ENCODE data around the gene FOXO4.
A peak's percentile ranks its signal among the peaks of the same experiment; 100 is the strongest.

The FOXO4 gene

DNA sequence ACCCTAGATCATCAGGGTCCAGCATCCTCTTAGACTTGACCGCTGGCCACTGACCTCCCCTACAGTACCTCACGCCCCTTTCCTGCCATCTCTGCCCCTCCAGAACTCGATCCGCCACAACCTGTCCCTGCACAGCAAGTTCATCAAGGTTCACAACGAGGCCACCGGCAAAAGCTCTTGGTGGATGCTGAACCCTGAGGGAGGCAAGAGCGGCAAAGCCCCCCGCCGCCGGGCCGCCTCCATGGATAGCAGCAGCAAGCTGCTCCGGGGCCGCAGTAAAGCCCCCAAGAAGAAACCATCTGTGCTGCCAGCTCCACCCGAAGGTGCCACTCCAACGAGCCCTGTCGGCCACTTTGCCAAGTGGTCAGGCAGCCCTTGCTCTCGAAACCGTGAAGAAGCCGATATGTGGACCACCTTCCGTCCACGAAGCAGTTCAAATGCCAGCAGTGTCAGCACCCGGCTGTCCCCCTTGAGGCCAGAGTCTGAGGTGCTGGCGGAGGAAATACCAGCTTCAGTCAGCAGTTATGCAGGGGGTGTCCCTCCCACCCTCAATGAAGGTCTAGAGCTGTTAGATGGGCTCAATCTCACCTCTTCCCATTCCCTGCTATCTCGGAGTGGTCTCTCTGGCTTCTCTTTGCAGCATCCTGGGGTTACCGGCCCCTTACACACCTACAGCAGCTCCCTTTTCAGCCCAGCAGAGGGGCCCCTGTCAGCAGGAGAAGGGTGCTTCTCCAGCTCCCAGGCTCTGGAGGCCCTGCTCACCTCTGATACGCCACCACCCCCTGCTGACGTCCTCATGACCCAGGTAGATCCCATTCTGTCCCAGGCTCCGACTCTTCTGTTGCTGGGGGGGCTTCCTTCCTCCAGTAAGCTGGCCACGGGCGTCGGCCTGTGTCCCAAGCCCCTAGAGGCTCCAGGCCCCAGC, 5.2 kb downstream of the FOXO4 start:
- DNase-seq: no peak

DNA sequence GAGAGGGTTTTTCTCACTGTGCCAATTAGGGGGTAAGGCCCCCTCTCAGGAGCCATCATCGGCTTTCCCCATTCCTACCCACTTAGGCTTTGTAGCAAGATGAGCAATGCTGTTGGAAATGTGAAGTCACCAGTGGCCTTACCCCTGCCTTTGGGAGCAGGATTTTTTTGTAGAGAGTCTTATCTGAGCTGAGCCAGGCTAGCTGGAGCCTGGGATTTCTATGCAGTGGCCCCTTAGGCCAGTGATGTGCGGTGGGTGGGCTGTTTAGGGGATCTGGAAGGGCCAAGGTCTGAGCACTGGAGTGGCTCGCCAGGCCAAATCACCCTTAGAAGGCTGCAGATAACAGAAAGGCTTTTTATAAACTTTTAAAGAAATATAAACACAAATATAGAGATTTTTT, 6.6 kb downstream of the FOXO4 start:
- DNase-seq: no peak

DNA sequence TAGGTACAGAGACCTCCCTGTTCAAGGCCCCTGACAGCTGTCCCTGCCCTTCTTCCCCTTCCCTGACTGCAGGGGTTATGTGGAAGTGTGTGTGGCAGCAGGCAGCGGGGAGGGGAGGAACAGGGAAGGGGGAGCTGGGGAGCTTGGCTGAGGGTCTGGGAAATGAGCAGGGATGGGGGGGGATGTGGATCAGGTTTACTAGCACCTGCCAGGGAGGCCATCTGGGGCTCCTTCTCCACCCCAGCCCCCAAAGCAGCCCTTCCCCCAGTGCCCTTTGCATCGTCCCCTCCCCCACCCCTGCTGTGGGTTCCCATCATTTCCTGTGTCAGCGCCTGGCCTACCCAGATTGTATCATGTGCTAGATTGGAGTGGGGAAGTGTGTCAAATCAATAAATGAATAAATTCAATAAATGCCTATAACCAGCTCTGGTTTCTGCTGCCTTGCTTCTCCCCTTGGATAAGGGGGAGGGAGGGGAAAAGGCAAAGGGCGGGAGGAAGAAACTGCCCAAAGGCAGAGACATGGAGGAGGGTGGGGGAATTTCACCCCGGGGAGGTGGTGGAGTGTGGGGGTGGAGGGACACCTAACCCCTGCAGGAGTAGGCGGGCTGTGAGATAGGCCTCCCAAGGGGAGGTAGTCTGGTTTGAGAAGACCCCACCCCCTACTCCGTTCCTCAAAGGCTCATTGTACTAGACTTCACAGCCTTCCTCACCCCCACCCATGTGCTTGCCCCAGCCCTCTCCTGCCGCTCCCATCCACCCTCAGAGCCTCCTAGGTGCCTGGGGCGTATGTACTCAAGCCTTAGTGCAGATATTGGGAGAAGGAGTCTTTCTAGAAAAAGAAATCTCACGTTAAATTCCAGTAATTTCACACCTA, 7.7 kb downstream of the FOXO4 start:
- peak; percentile 75 for DNase-seq

DNA sequence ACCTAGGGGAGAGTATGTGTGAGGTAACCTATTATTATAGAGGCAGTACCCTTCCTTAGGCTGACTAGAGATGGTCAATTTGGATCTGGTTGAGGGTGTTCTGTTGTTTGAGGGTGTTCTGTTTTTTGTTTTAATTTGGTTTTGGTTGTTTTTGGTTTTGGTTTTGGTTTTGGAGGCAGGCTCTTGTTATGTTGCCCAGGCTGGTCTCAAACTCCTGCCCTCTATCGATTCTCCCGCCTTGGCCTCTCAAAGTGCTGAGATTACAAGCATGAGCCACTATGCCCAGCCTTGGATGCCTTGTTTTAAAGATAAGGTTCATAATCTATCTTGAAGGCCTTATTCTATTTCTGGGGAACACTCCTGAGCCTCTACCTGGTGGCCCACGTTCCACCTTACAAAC, 10.0 kb downstream of the FOXO4 start:
- peak; percentile 49 for DNase-seq

DNA sequence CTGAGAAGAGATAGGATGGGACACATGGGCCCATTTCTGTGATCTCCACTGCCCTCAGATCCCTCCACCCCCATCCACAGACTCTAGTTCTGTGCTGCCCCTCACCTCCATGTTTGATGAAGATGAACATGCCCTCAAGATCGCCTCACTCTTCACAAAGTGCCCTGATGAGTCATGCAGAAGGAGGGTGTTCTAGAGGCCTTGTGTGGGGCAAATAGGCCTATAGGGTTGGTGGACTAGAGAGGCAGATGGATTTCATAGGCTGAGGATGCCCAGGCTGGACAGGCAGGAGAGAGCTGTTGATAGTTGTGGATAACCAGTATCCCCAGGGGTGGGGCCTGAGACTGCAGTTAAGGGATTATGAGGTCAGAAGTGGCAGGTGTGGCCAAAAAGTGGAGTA, 10.8 kb downstream of the FOXO4 start, which contains the start of gene CXorf65:
CXorf65 (minus strand) TSS at position 314 of the 400 bp plus-strand sequence; CDS start at position 130, 184 bp downstream.
- peak; percentile 59 for DNase-seq

DNA sequence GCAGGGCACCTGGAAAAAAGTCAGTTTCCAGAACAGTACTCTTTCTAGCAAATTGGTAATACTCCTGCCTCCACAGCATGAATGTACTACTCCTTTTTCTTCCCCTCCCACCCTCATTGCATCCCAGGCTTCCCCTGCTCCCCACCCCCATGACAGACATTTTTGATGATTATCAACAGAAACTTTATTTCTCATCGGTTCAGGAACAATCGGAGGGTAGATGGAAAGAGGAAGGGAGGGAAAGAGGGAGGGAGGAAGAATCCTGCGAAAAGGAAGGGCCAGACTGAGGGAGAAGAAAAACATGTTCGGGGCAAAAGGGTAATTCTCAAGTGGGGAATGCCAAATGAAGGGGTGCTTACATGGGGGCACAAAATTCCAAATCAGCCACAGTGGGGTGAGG, 11.6 kb downstream of the FOXO4 start:
- no peak for DNase-seq

DNA sequence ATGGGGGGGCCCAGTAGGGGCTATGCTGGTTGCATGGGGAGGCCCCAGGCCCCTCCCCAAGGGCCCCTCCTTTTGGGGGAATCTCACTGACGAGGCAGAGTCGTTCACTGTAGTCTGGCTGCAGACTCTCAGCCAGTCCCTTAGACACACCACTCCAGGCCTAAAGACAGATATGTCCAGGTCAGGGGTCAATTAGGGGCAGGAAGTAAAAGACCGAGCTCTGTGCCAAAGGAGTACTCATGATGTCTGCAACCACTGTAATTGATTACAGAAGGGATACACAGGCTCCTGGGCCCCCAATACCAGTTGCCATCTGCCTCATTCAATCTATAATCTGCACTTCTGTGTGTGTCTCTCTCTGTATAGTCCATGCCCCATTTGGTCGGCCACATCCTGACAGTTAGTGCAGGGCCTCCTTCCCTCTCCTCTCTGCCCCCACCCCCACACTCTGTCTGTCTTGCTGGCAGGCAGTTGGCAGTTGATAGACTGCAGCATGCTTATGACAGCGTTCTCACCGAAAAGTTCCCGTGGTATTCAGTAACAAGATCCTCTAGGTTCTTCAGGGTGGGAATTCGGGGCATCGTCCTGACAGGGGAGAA, 12.2 kb downstream of the FOXO4 start:
- peak; percentile 59 for DNase-seq

DNA sequence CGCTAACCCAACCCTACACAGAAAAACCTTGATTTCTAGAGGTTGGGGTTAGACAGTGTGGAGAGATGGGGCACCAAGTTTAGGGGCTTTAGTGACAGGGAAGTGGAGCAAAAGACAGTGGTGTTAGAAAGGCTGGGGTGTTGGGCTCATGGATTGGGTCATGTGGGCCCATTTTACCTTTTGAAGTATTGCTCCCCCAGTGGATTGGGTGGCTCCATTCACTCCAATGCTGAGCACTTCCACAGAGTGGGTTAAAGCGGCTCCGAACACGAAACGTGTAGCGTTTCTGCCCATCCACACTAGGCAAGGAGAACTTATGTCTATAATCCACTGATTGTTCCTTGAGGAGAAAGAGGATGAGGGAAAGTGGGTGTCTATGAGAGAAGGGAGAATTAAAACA, 13.4 kb downstream of the FOXO4 start:
- DNase-seq: peak; percentile 50

DNA sequence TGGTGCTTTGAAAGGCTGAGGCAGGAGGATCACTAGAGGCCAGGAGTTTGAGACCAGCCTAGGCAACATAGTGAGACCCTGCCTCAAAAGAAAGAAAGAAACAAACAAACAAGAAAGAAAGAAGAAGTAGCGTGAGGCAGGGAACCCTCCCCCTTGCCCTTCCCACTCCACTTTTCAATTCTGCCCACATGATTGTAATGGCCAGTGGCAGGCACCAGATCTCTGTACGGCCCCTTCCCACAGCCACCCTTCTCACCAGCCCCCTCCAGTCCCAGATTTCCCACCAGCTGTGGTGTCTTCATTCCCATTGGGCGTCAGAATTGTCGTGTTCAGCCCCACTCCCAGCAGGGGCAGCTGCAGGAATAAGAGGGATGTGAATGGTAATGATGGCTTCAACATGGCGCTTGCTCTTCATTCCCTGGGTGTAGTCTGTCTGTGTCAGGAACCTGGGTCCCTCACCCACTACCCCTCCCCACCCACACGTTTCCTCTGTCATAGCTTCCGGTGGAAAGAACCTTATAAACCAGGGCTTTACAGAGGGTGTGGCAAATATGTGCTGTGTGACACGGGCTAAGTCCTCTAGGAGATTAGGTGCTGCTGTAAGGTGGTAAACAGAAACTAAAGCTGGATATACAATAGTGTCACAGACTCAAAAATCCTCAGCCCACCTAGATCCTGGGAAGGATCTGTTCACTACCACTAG, 15.6 kb downstream of the FOXO4 start, which contains the start of gene IL2RG:
IL2RG (minus strand) TSS at position 437 of the 703 bp plus-strand sequence; CDS start at position 399, 38 bp downstream.
- peak; percentile 94 for DNase-seq

DNA sequence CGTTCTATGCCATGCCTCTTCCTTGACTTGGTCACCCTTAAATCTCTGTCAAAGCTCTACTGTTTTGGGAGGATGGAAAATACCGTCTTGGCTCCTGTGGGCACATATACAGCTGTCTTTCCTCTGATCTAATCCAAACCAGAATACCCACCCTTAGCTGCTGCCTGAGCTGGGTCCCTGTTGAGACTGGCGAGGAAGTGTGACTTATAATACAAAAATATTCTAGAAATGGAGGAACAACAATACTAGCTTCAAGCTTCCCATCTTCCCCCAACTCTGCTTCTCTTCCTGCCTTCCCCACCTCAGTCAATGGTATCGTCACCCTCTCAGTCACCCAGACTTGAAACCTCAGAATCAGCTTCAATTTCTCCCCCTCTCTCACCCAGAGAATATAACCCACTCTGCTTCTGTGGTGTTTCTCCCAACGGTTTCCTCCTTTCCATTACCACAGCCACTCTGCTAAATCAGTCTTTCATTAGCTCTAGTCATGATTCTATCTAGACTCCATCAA, 16.3 kb downstream of the FOXO4 start:
- DNase-seq: peak; percentile 70

DNA sequence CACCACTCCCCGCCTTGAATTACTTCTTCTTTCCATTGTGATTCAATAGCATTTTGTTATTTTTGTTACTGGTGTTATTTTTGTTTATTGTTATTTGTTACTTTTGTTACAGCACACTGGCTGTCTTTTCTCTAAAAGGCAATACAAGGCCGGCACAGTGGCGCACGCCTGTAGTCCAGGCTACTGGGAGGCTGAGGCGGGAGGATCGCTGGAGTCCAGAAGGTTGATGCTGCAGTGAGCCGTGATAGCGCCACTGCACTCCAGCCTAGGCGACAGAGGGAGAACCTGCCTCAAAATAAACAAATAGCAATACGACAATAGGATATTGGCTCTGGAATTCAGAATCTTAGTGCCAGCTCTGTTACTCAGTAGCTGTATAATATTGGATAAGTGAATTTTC, 21.7 kb downstream of the FOXO4 start:
- DNase-seq: no peak

DNA sequence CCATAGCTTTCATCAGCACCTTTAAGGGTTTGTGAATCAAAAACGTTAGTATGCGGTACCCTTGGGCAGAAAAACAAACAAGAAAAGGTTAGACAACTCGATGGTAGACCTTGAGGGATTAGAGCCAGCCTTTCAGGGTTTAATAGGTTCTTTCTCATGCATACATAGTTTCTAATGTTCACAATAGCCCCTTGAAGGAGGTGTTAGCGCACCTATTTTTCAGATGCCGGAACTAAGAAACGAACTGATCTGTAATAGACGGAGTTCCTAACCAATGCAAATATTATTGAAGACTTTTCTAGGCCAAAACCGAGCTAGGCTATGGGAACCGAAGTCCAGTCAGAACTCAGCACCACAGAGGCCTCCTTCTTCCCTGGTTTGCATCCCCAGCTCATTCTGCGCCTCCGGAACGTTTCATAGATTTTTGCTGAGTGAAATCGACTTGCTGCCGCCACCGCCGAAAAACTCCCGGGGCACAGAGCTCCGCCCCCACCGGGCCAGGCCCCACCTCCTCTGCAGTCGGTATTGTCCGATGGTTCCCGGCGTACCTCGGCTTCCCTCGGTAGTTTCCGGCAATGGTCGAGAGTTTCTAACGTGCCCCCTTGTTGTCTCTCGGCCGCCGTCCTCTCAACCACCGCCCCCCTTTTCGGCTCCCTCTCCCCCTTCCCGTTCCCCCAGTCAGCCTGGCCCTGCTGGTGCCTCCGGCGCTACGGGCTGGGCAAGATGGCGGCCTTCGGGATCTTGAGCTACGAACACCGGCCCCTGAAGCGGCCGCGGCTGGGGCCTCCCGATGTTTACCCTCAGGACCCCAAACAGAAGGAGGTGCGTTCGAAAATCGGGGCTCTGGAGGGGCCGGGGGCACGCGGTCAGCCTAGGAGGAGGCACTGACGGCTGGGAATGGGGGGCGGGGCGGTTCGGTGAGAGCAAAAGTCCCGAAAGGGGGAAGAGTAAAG, 22.7 kb downstream of the FOXO4 start, which contains the start of gene MED12:
MED12 (plus strand) TSS at position 565 of the 953 bp plus-strand sequence; CDS start at position 724, 159 bp downstream.
- peak; percentile 87 for DNase-seq

DNA sequence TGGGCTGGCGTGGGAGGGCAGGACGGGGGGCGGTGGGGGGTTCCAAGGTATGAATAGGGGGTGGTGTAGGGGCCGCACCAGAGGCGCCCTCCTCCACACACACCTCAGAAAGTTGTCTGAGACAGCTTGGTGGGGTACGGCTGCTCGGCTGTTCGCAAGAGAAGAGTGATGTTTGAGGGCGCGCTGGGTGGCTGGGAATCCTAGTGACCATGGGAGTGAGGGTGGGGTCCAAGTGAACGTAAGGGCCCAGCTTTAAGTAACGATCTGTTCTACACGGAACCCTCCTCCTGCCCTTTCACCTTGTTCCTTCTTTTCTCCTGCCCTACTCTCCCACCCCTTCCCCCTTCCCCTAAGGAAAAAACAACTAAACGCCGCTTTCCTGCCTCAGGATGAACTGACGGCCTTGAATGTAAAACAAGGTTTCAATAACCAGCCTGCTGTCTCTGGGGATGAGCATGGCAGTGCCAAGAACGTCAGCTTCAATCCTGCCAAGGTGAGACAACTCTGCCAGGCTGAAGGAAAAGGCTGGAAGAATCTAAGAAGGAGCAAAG, 23.4 kb downstream of the FOXO4 start:
- DNase-seq: no peak

DNA sequence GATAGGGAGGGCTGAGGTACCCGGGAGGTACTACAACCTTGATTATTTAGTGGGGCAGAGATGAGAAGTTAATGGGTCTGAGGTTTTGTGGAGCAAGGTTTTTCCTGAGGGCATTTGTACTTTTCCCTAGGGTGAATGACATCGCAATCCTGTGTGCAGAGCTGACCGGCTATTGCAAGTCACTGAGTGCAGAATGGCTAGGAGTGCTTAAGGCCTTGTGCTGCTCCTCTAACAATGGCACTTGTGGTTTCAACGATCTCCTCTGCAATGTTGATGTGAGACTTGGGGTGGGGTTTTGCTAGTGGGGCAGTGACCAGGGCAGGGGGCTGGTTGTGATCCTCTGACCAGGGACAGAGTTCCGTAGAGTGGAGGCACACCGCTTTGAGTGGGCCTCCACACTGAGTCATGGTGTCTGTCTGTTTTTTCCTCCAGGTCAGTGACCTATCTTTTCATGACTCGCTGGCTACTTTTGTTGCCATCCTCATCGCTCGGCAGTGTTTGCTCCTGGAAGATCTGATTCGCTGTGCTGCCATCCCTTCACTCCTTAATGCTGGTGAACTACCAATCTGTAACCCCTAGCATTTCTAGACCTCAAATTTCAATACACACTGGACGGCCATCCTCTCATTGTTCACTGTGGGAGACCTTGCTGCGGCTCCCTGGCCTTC, 32.6 kb downstream of the FOXO4 start:
- no peak for DNase-seq

DNA sequence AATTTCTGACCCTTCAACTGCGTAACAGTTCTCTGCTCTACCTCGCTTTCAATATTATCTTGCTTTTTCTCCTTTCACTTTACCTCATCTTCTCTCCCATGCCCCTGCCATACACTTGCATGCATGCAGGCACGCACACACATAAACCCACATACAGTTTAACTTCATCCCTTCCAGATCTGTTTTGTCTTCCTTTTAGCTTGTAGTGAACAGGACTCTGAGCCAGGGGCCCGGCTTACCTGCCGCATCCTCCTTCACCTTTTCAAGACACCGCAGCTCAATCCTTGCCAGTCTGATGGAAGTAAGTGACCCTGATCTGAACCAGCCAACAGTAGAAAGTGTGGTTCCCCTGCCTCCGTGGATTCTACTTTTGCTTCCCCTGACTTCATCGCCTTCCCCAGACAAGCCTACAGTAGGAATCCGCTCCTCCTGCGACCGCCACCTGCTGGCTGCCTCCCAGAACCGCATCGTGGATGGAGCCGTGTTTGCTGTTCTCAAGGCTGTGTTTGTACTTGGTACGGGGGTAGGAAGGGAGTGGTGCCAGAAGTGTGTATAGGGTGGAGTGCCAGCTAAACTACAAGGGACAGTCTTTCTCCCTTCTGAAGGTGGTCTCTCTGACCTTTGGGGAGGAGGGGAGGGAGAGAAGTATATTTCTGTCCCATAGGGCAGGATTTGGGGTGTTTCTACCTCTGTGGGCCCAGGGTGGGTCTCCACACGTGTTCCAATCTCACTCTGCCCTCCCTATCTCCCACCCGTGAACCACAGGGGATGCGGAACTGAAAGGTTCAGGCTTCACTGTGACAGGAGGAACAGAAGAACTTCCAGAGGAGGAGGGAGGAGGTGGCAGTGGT, 33.5 kb downstream of the FOXO4 start:
- DNase-seq: peak; percentile 84

DNA sequence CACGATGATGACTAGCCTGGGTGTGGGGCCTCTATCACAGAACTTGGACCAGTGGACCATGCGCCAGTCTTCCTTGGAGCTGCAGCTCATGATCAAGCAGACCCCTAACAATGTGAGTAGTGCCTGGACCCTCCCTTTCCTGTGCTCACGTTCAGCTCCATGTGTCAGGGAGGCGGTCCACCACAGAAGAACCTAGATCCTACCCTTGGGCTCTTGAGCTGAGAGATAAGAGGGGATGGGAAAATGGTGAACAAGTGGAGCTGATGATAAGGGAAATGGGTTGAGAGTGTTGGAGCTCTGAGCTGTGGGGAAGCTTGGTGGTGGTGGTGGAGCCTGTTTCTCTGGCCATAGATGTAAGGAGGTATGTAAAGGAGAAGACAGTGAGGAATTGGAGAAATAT, 35.9 kb downstream of the FOXO4 start:
- no peak for DNase-seq

DNA sequence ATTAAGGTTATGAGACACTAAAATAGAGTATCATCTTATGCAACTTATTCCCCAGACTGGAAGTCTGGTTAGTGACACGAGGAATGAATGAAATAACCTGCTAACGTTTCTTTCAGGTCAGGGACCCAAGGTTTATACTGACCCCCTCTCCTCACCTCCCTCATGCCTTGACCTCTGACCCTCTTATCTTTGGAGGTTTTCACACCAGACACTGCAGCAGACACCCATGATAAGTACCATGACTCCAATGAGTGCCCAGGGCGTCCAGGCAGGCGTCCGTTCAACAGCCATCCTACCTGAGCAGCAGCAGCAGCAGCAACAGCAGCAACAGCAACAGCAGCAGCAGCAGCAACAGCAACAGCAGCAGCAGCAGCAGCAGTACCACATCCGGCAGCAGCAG, 44.8 kb downstream of the FOXO4 start:
- DNase-seq: no peak

DNA sequence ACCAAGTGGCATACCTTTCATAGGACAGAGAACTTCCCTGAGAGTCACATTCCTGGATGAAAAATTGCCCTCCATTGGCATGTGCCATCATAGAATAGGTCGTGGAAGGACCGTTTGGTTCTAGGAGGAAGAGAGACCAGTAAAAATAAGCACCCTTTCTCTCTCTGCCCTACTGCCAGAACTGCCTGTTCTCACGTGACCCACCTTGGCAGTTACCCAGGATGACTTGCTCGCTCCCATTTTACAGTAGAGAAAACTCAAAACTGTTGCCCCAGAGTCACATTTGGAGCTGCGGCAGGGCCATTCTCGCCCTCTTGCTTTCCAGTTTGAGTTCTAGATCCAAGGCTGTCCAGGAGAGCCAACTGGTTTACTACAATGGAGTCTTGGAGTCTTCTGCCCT, 47.9 kb downstream of the FOXO4 start:
- no peak for DNase-seq

DNA sequence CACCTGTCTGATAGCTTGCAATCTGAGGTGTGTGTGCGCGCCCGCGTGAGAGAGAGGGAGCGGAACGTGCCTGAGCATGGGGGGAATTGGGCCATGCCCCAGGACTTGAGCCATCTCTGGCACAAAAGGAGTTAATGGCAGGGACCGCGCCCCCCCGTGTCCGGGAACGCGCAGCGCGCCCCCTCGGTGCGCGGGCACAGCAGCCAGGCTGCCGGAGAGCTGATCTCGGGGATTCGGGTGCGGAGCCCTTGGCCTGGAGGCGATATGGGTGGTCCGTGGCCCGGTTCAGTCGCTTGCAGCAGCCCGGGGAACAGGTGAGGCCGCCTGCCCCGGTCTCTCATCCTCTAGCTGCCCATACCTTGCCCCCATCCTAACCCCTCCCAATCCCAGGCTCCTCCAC, 49.0 kb downstream of the FOXO4 start, which contains the start of gene NLGN3:
NLGN3 (plus strand) TSS at position 191 of the 400 bp plus-strand sequence. CDS start 2,909 bp downstream, outside the sequence.
- no peak for DNase-seq
